IgD-negative memory B cell (primary cell): Measurements from ENCODE around the gene CKMT1A. TPM values are rescaled to one million over a fixed set of nuclear protein-coding genes. Genes with fewer than 3 reads are reported as not detected.
"Not testable (repeated sequence)": the region's sequence is repeated elsewhere in the genome, so short reads cannot be mapped to it uniquely, and the experiment has no call there.

Experiments used
- H3K27ac Mint-ChIP-seq, 3 donors: one replicate each; pipeline ENCODE4 v1.8.0; 2020 to 2022; ENCODE audit warnings: mild to moderate bottlenecking in 3 of 3, mixed read lengths in 3 of 3, moderate library complexity in 1 of 3
- H3K27me3 Mint-ChIP-seq: one replicate; pipeline ENCODE4 v1.8.0; 2021; ENCODE audit warnings: mixed read lengths
- H3K36me3 Mint-ChIP-seq: one replicate; pipeline ENCODE4 v1.8.0; 2020; ENCODE audit warnings: mild to moderate bottlenecking, mixed read lengths
- H3K4me1 Mint-ChIP-seq, 3 donors: one replicate each; pipeline ENCODE4 v1.8.0; 2020 to 2022; ENCODE audit warnings: mixed read lengths in 3 of 3, mild to moderate bottlenecking in 1 of 3
- H3K4me3 Mint-ChIP-seq, 4 donors: one replicate each; pipeline ENCODE4 v1.8.0; 2020 to 2022; ENCODE audit warnings: mild to moderate bottlenecking in 4 of 4, mixed read lengths in 4 of 4, moderate library complexity in 3 of 4
- H3K9me3 Mint-ChIP-seq, 3 donors: one replicate each; pipeline ENCODE4 v1.8.0; 2020 to 2021; ENCODE audit warnings: mixed read lengths in 3 of 3, mild to moderate bottlenecking in 1 of 3
- polyA plus RNA-seq: library from polyadenylated mRNA; unstranded; fragments of 300-500 nt; fragmentation: Illumina TruSeq; gene quantifications from one replicate; pipeline ENCODE4 v1.2.3, GENCODE V29; 2021

The CKMT1A gene
- polyA plus RNA-seq, 1 donor from 2014 or later: not detected

DNA sequence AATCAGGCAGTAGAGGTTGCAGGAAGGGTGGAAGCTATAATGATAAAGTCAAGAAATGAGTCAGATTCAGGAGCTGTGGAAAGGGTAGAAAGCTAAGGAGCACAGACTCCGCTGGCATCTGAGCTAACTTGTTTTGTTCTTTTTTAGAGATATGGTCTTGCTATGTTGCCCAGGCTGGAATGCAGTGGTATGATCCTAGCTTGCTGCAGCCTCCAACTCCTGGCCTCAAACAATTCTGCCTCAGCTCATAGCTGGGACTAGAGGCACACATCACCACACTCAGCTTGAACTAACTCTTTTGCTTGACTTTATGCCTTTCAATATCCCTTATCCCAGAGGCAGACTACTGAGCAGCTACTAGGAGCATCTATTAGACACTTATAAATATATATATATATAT lies 32.6 kb downstream of the CKMT1A start:
- H3K27me3 Mint-ChIP-seq, H3K4me3 Mint-ChIP-seq, H3K4me1 Mint-ChIP-seq, H3K36me3 Mint-ChIP-seq, H3K27ac Mint-ChIP-seq, H3K9me3 Mint-ChIP-seq: not testable (repeated sequence)

DNA sequence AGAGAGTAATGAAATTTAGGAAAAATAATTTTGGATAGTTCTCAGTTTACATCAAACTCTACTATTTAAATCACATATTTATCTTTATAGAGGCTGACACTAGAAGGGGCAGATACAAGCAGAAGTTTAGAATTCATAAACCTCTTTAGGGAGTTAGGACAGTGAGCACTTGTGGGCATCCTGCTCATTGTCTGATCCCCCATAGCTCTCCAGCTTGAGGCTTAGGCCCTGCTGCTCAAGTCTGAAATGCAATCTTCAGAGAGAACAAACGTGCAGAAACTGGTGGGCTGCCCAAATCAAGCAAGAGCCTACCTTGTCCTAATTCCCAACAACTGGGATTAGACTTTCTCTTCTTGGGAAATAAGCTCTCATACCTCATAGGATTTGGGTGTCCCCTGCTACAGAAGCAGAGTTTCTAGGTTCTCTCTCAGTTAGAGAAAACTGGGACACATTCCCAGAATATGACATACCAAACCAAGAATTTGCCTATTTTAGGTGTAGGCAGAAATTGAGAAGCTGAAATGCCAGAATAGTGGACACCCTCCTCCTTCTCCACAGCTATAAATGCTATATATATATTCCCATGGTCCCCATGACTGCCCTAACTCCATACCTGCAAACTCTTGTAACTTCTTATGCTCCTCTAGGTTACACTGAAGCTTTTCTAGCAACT lies 34.5 kb downstream of the CKMT1A start:
- H3K36me3 Mint-ChIP-seq, H3K27me3 Mint-ChIP-seq, H3K4me3 Mint-ChIP-seq, H3K9me3 Mint-ChIP-seq, H3K4me1 Mint-ChIP-seq: not testable (repeated sequence)
- peak overlapping the region in 1 of 3 donors; percentile 25 for H3K27ac Mint-ChIP-seq

DNA sequence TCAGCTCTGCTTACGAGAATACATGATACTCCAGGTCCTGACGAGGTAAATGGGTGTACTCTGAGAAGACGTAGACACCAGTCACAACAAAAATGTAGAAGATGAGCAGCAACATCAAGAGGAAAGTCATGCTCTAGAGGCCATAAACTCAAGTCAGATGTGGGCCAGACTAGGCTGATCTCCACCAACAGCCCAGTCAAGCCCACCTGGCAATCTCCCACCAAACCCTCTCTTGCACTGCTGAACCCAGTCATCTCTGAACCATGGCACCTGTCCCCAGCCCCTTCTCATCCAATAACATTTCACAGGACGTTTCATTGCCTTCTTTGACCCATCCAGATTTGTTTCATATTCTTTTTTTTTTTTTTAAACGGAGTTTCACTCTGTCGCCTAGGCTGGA lies 41.8 kb downstream of the CKMT1A start:
- Mint-ChIP-seq H3K27me3 (peaks cover 3% of the 10 kb centered on the region), H3K9me3 (peaks cover 0 to 2% (median 0%) of the 10 kb centered on the region in 3 donors), H3K4me3 (peak overlapping the region; percentile 60 to 91 (median 69)), H3K4me1 (peaks cover 7 to 12% (median 7%) of the 10 kb centered on the region in 3 donors), H3K36me3 (peaks cover 4% of the 10 kb centered on the region), H3K27ac (peak overlapping the region in 1 of 3 donors; percentile 72)

DNA sequence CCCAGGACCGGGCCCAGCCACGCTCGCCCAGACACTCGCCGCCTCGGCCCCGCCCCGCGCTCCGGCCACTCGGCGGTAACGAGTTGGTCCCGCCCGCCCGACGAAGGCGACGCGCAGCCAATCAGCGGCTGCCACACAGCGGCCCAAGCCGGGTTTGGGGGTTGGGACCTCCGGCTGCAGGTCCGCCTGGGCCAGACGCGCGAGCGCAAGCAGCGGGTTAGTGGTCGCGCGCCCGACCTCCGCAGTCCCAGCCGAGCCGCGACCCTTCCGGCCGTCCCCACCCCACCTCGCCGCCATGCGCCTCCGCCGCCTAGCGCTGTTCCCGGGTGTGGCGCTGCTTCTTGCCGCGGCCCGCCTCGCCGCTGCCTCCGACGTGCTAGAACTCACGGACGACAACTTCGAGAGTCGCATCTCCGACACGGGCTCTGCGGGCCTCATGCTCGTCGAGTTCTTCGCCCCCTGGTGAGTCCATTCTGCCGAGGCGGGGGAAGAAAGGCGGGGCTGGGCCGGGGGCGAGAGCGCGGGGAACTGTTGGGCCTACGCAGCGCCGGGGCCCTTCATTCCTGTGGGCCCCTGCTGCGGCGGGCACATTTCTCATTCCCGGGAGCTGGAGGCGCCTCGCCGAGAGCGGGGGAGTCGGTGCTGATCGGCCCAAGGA lies 52.7 kb downstream of the CKMT1A start, which contains the start of gene PDIA3:
Gene PDIA3, plus strand, starts transcription at position 194 of the 658 bp plus-strand sequence. Its CDS starts 102 bp downstream, at position 296.
- peak within 1 kb of the TSS; percentile 95 to 100 (median 99) for H3K27ac Mint-ChIP-seq
- H3K4me1 Mint-ChIP-seq: peaks cover 31 to 38% (median 36%) of the 10 kb centered on the region in 3 donors
- H3K4me3 Mint-ChIP-seq: peak within 1 kb of the TSS; percentile 91 to 100 (median 97)
- H3K36me3 Mint-ChIP-seq, H3K27me3 Mint-ChIP-seq, H3K9me3 Mint-ChIP-seq: not testable (repeated sequence)

DNA sequence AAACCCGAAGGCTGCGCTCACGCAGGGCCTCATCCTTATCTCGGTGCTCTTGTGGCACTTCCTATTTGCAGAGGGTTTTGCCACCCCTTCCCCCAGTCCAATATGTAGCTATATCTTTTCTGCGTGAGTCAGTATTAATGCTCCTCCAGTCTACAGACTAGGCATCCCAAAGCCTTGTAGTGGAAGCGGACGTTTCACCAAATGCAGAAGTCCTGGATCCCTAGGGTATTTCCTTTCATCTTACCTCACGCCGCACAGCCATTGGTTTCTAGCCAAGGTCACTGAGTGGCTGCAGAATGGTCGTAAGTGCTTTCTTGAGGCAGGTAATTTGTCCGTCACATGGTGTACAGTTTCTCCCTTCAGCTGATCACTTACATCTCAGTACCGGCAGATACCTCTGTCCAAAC lies 53.2 kb downstream of the CKMT1A start:
- not testable (repeated sequence) for H3K9me3 Mint-ChIP-seq, H3K36me3 Mint-ChIP-seq, H3K27me3 Mint-ChIP-seq
- Mint-ChIP-seq H3K27ac (peak overlapping the region; percentile 95 to 100 (median 99)), H3K4me1 (peaks cover 37 to 43% (median 40%) of the 10 kb centered on the region in 3 donors), H3K4me3 (peak overlapping the region; percentile 91 to 100 (median 97))

DNA sequence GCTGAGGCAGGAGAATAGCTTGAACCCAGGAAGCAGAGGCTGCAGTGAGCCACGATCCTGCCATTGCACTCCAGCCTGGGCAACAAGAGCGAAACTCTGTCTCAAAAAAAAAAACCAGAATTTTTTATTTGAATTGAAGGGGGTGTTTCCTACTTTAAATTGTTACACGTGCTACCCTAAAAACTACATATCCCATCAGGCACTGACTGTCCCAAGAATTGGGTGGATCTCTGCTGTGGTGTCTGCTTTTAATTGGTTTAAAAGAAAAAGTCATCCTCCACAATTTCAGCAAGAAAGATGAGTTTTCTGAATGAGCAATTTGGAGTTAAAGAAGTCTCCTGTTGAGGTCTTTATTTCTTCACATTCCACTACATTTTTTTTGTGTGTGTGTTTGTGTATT lies 54.7 kb downstream of the CKMT1A start:
- peaks cover 44 to 48% (median 45%) of the 10 kb centered on the region in 3 donors for H3K4me1 Mint-ChIP-seq

More for the DNA sequence above, 54.7 kb downstream of the CKMT1A start:
- Mint-ChIP-seq H3K36me3 (no peaks in the 10 kb centered on the region), H3K27me3 (no peaks in the 10 kb centered on the region), H3K4me3 (peak overlapping the region in 3 of 4 donors; percentile 91 to 100 (median 99)), H3K9me3 (no peaks in the 10 kb centered on the region), H3K27ac (peak overlapping the region; percentile 9 to 95 (median 46))

Other genes starting within 250 kb of the CKMT1A start
- 10.7 TPM for gene TP53BP1, start 200.7 kb upstream of the CKMT1A start, polyA plus RNA-seq
- not detected for gene MAP1A, start 176.3 kb upstream of the CKMT1A start, polyA plus RNA-seq
- gene PPIP5K1, start 103.7 kb upstream of the CKMT1A start, polyA plus RNA-seq: 12.9 TPM
- gene CKMT1B, start 99.8 kb upstream of the CKMT1A start, polyA plus RNA-seq: not detected
- not detected for gene STRC, start 75.1 kb upstream of the CKMT1A start, polyA plus RNA-seq
- gene CATSPER2, start 45.0 kb upstream of the CKMT1A start, polyA plus RNA-seq: 3.2 TPM
- gene PDIA3, start 52.6 kb downstream of the CKMT1A start, polyA plus RNA-seq: 248 TPM
- 9.3 TPM for gene ELL3, start 83.1 kb downstream of the CKMT1A start, polyA plus RNA-seq
- 1,765 TPM for gene SERF2, start 98.5 kb downstream of the CKMT1A start, polyA plus RNA-seq
- 1.1 TPM for gene SERINC4, start 106.4 kb downstream of the CKMT1A start, polyA plus RNA-seq
- 7.8 TPM for gene HYPK, start 106.7 kb downstream of the CKMT1A start, polyA plus RNA-seq
- gene MFAP1, start 130.8 kb downstream of the CKMT1A start, polyA plus RNA-seq: 10.9 TPM
- 6.8 TPM for gene WDR76, start 133.1 kb downstream of the CKMT1A start, polyA plus RNA-seq